Effector memory CD4-positive, alpha-beta T cell (primary cell): ENCODE data around the gene RPL12.

ENCODE experiments used
- DNase-seq, 3 donors: peaks; one replicate each; pipeline ENCODE4 v3.0.0-alpha.2; 2020
- H3K27ac ChIP-seq: 2 replicates; pipeline ENCODE4 v1.7.0; 2013; ENCODE audit warnings: mild to moderate bottlenecking, low read length, moderate library complexity; ENCODE audit not compliant: insufficient read depth, poor library complexity, severe bottlenecking
- H3K27me3 ChIP-seq: replicated peaks from 2 replicates; pipeline ENCODE4 v1.7.0; 2013; ENCODE audit warnings: mild to moderate bottlenecking, low read length; ENCODE audit not compliant: insufficient read depth, control insufficient read depth, poor library complexity, severe bottlenecking
- H3K36me3 ChIP-seq: 2 replicates; pipeline ENCODE4 v1.7.0; 2013; ENCODE audit warnings: mild to moderate bottlenecking, low read length, moderate library complexity; ENCODE audit not compliant: control insufficient read depth, insufficient read depth
- H3K4me1 ChIP-seq: 2 replicates; pipeline ENCODE4 v1.7.0; 2013; ENCODE audit warnings: low read length, mild to moderate bottlenecking; ENCODE audit not compliant: control insufficient read depth, insufficient read depth, poor library complexity, severe bottlenecking
- H3K4me3 ChIP-seq: 2 replicates; pipeline ENCODE4 v1.7.0; 2013; ENCODE audit warnings: low read length, low read depth, mild to moderate bottlenecking; ENCODE audit not compliant: insufficient read depth, poor library complexity, severe bottlenecking
- H3K9me3 ChIP-seq: 2 replicates; pipeline ENCODE4 v1.7.0; 2013; ENCODE audit warnings: mild to moderate bottlenecking, low read length, moderate library complexity; ENCODE audit not compliant: control insufficient read depth

RPL12 gene

GRCh38 chr9:127451858-127452656, 851 bp upstream of the RPL12 start:
- DNase-seq = peak; percentile 9 to 14 (median 12)
- peaks cover 19% of the 10 kb centered on the region for H3K36me3 ChIP-seq
- peaks cover 24% of the 10 kb centered on the region for H3K4me1 ChIP-seq
- peak overlapping the region; percentile 84 for H3K27ac ChIP-seq
- H3K27me3 ChIP-seq = no peaks in the 10 kb centered on the region
- no peaks in the 10 kb centered on the region for H3K9me3 ChIP-seq
- peak overlapping the region; percentile 94 for H3K4me3 ChIP-seq

GRCh38 chr9:127451608-127451857, 327 bp upstream of the RPL12 start:
- H3K27me3 ChIP-seq = no peaks in the 10 kb centered on the region
- H3K9me3 ChIP-seq = no peaks in the 10 kb centered on the region
- DNase-seq = no peak
- H3K27ac ChIP-seq = peak overlapping the region; percentile 84
- H3K4me1 ChIP-seq = peaks cover 24% of the 10 kb centered on the region
- H3K4me3 ChIP-seq = peak overlapping the region; percentile 94
- peaks cover 23% of the 10 kb centered on the region for H3K36me3 ChIP-seq

- peaks cover 24% of the 10 kb centered on the region for H3K4me1 ChIP-seq
- H3K36me3 ChIP-seq = peaks cover 34% of the 10 kb centered on the region
- DNase-seq = peak in 1 of 3 donors; percentile 5
- no peaks in the 10 kb centered on the region for H3K27me3 ChIP-seq
- H3K4me3 ChIP-seq = peak overlapping the region; percentile 94
- H3K27ac ChIP-seq = peak overlapping the region; percentile 84
- no peaks in the 10 kb centered on the region for H3K9me3 ChIP-seq
These were observed 904 bp downstream of the RPL12 start for GRCh38 chr9:127450243-127450760.

GRCh38 chr9:127449332-127449966, 1.8 kb downstream of the RPL12 start:
- H3K36me3 ChIP-seq = peaks cover 42% of the 10 kb centered on the region
- no peak for DNase-seq
- H3K4me3 ChIP-seq = peak overlapping the region; percentile 94
- no peaks in the 10 kb centered on the region for H3K9me3 ChIP-seq
- H3K27me3 ChIP-seq = no peaks in the 10 kb centered on the region
- peaks cover 24% of the 10 kb centered on the region for H3K4me1 ChIP-seq
- peak overlapping the region; percentile 84 for H3K27ac ChIP-seq

GRCh38 chr9:127448112-127448805, 2.9 kb downstream of the RPL12 start:
- Histone ChIP-seq H3K9me3 (no peaks in the 10 kb centered on the region), H3K27ac (peak overlapping the region; percentile 14), H3K36me3 (peaks cover 48% of the 10 kb centered on the region), H3K4me3 (no peak overlapping the region), H3K27me3 (no peaks in the 10 kb centered on the region), H3K4me1 (peaks cover 24% of the 10 kb centered on the region)
- no peak for DNase-seq

GRCh38 chr9:127447416-127448111, 3.6 kb downstream of the RPL12 start:
- H3K4me3 ChIP-seq = no peak overlapping the region
- no peak for DNase-seq
- H3K36me3 ChIP-seq = peaks cover 52% of the 10 kb centered on the region
- H3K27ac ChIP-seq = no peak overlapping the region
- H3K4me1 ChIP-seq = peaks cover 24% of the 10 kb centered on the region
- H3K9me3 ChIP-seq = no peaks in the 10 kb centered on the region
- no peaks in the 10 kb centered on the region for H3K27me3 ChIP-seq

- Histone ChIP-seq H3K27ac (no peak overlapping the region), H3K9me3 (no peaks in the 10 kb centered on the region), H3K36me3 (peaks cover 55% of the 10 kb centered on the region), H3K27me3 (no peaks in the 10 kb centered on the region), H3K4me3 (no peak overlapping the region), H3K4me1 (peaks cover 21% of the 10 kb centered on the region)
- no peak for DNase-seq
These were observed 4.3 kb downstream of the RPL12 start for GRCh38 chr9:127446713-127447415.

GRCh38 chr9:127445851-127446712, 5.1 kb downstream of the RPL12 start:
- H3K4me3 ChIP-seq = no peak overlapping the region
- H3K36me3 ChIP-seq = peaks cover 58% of the 10 kb centered on the region
- no peaks in the 10 kb centered on the region for H3K27me3 ChIP-seq
- H3K27ac ChIP-seq = no peak overlapping the region
- no peak for DNase-seq
- peaks cover 19% of the 10 kb centered on the region for H3K4me1 ChIP-seq
- H3K9me3 ChIP-seq = no peaks in the 10 kb centered on the region
